Lower leg skin (tissue), 3 donors: ENCODE measurements around the gene EPHA2.

Experiments
- POLR2A ChIP-seq, 2 donors: fragments of 450-650 bp; IDR thresholded peaks; one replicate each; pipeline ENCODE4 v1.6.1; 2016 to 2017; ENCODE audit warnings: antibody characterized with exemption in 2 of 2, mild to moderate bottlenecking in 1 of 2, moderate library complexity in 1 of 2
- TF ChIP-seq, protein P1 (sequence below), 3 donors: fragments of 450-650 bp; IDR thresholded peaks; one replicate each; pipeline ENCODE4 v1.5.1; 2016; ENCODE audit warnings: antibody characterized with exemption in 3 of 3, mild to moderate bottlenecking in 3 of 3, moderate library complexity in 2 of 3

DNA sequence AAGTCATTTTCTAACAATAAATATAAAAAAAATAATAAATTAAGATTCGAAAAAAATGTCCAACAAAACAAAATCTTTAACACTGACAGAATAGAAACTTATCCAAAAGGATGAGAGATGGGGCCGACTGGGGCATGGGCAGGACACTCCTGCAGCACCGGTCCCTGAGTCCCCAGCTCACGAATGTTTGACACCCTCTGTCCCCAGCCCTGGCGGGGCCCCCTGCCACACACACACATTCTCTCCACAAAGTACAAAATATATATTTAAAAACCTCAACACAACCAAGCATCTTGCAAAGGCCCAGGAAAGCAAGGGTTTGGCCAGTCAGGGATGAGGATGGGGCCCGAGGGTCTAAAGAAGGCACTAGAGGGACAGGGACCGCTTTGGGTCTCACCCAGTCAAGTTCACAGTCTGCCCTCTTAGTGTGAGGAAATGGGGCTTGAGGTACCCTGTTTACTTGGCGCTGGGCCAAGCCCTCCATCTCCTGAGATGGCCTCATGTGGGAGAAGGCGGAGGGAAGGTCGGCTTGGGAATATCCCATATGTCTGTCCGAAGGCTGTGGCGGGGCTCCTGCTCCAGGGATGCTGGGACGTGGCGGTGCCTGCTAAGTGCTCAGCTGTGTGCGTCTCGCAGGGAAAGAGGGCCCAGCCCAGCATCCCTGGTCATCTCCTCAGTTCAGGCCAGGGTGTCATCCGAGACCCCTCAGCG, 31.3 kb downstream of the EPHA2 start:
- TF ChIP-seq, protein P1, sequence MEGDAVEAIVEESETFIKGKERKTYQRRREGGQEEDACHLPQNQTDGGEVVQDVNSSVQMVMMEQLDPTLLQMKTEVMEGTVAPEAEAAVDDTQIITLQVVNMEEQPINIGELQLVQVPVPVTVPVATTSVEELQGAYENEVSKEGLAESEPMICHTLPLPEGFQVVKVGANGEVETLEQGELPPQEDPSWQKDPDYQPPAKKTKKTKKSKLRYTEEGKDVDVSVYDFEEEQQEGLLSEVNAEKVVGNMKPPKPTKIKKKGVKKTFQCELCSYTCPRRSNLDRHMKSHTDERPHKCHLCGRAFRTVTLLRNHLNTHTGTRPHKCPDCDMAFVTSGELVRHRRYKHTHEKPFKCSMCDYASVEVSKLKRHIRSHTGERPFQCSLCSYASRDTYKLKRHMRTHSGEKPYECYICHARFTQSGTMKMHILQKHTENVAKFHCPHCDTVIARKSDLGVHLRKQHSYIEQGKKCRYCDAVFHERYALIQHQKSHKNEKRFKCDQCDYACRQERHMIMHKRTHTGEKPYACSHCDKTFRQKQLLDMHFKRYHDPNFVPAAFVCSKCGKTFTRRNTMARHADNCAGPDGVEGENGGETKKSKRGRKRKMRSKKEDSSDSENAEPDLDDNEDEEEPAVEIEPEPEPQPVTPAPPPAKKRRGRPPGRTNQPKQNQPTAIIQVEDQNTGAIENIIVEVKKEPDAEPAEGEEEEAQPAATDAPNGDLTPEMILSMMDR (IDR thresholded peaks at IDR 0.05), result no peak
- no peak for TF ChIP-seq POLR2A (IDR thresholded peaks at IDR 0.05)
